Stimulated activated effector memory CD8-positive, alpha-beta T cell treated with anti-CD3 and anti-CD28 coated beads, Interleukin-12 subunit alpha, Interleukin-12 subunit beta, amount 100 ng/mL, for 72 hours (primary cell): ENCODE results near the gene MSH3.
A peak's percentile ranks its signal among the peaks of the same experiment; 100 is the strongest.

Experiments
- ATAC-seq: fragments of 150-1000 bp; cut with Tn5 transposase; 2 replicates; pipeline ENCODE4 v1.10.0; 2021
- DNase-seq, 2 donors: peaks; one replicate each; pipeline ENCODE4 v3.0.0; 2021 to 2022; ENCODE audit warnings: low spot score in 2 of 2
- H3K27ac Mint-ChIP-seq: one replicate; pipeline ENCODE4 v1.8.0; 2022; ENCODE audit warnings: mild to moderate bottlenecking, mixed read lengths
- H3K36me3 Mint-ChIP-seq: one replicate; pipeline ENCODE4 v1.8.0; 2022; ENCODE audit warnings: mild to moderate bottlenecking, mixed read lengths
- H3K4me1 Mint-ChIP-seq: one replicate; pipeline ENCODE4 v1.8.0; 2022; ENCODE audit warnings: mixed read lengths
- H3K4me3 Mint-ChIP-seq: one replicate; pipeline ENCODE4 v1.8.0; 2022; ENCODE audit warnings: mild to moderate bottlenecking, mixed read lengths
- H3K9me3 Mint-ChIP-seq: one replicate; pipeline ENCODE4 v1.8.0; 2022; ENCODE audit warnings: mixed read lengths

MSH3 gene

GRCh38 chr5:80747922-80748321 is 93.5 kb downstream of the MSH3 start:
- peaks cover 11% of the 10 kb centered on the region for H3K4me1 Mint-ChIP-seq
- no peak for DNase-seq
- H3K9me3 Mint-ChIP-seq, result no peaks in the 10 kb centered on the region
- no peak overlapping the region for H3K27ac Mint-ChIP-seq
- peaks cover 14% of the 10 kb centered on the region for H3K36me3 Mint-ChIP-seq
- ATAC-seq, result no peak
- H3K4me3 Mint-ChIP-seq, result no peak overlapping the region

DNA sequence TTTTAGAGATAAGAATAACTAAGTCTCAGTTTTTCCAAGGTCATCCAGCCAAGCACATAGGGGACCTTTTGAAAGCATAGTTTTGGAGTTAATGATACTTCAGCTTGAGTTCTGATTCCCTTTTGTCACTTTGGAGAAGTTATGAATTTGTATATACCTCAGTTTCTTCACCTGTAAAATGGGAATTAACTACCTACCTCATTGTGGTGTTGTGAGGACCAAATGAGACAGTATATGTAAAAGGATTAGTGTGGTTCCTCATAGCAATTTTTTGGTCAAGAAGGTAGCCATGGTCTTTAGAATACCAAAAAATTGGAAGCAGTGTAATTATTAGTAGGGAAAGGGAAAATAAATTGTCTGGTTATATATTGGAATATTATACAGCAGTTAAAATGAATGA is 98.0 kb downstream of the MSH3 start:
- Mint-ChIP-seq H3K27ac (no peak overlapping the region), H3K36me3 (peaks cover 16% of the 10 kb centered on the region), H3K4me3 (no peak overlapping the region), H3K9me3 (no peaks in the 10 kb centered on the region), H3K4me1 (peaks cover 27% of the 10 kb centered on the region)
- ATAC-seq (no peak), DNase-seq (no peak)

- H3K36me3 Mint-ChIP-seq, result peaks cover 16% of the 10 kb centered on the region
- DNase-seq, result no peak
- no peaks in the 10 kb centered on the region for H3K9me3 Mint-ChIP-seq
- no peak overlapping the region for H3K27ac Mint-ChIP-seq
- no peak for ATAC-seq
- peaks cover 37% of the 10 kb centered on the region for H3K4me1 Mint-ChIP-seq
- H3K4me3 Mint-ChIP-seq, result no peak overlapping the region
These were observed 99.3 kb downstream of the MSH3 start for GRCh38 chr5:80753712-80754111.

DNA sequence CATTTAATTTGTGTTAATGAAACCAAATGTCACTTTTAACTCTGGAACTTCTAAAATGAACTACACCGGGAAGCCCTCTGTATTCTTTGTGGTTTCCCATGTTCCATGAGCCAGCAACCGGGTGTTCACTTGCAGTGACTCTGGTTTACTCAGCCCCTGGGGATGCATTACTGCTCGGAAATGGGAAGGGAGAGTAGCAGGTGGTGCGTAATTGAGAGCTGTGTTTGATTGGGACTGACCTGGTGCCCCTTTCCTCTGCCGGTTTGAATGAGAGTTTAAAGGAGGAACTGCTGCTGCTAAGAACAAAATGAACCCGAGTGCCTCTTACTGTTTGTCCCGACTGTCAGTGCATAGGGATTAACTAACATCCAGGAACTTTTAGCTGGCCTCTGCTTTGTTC is 100.4 kb downstream of the MSH3 start:
- H3K36me3 Mint-ChIP-seq, result peaks cover 16% of the 10 kb centered on the region
- peak overlapping the region; percentile 94 for H3K27ac Mint-ChIP-seq
- DNase-seq, result no peak
- peaks cover 49% of the 10 kb centered on the region for H3K4me1 Mint-ChIP-seq
- H3K9me3 Mint-ChIP-seq, result no peaks in the 10 kb centered on the region
- peak overlapping the region; percentile 54 for H3K4me3 Mint-ChIP-seq
- peak; percentile 27 for ATAC-seq

DNA sequence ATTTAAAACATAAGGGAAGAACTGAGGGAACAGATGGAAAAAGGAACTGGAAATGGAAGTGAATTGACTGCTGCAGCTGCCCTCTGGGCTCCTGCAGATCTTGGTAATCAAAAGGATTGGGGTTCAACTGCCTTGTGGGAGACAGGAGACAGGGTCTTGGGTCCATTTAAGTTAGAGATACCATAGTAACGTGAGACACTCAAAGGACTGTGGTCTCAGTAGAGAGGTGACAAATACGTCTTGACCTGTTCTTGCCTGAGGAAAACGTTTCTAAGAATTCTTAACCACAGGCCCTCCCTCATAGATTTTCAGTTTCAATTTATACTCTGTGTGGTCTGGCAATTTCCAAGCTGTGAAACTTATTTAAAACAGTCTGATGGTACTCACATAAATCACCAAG is 101.2 kb downstream of the MSH3 start:
- H3K36me3 Mint-ChIP-seq, result peaks cover 16% of the 10 kb centered on the region
- peaks cover 56% of the 10 kb centered on the region for H3K4me1 Mint-ChIP-seq
- no peaks in the 10 kb centered on the region for H3K9me3 Mint-ChIP-seq
- peak overlapping the region; percentile 94 for H3K27ac Mint-ChIP-seq
- ATAC-seq (peak; percentile 89), DNase-seq (peak; percentile 12 to 65)
- peak overlapping the region; percentile 54 for H3K4me3 Mint-ChIP-seq

DNA sequence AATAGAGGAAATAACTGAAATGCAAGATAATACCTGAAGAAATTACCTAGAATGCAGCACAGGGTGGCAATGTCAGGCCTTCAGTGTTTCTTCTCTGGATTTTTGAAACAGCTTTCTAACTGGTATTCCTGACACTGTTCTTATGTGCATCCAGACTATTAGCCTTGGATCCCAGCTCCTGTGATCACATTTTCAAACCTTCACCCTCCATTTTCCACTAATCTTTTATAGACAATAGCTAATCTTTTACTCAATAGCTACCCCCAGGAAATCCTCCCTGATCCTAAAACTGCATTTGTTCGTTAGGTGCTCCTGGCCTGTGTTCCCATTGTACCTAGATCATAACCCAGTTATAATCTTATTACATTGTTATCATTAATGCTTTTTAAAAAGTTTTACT is 101.8 kb downstream of the MSH3 start:
- H3K4me3 Mint-ChIP-seq, result peak overlapping the region; percentile 54
- peak overlapping the region; percentile 94 for H3K27ac Mint-ChIP-seq
- no peak for ATAC-seq
- H3K4me1 Mint-ChIP-seq, result peaks cover 63% of the 10 kb centered on the region
- H3K9me3 Mint-ChIP-seq, result no peaks in the 10 kb centered on the region
- DNase-seq, result no peak
- peaks cover 16% of the 10 kb centered on the region for H3K36me3 Mint-ChIP-seq

DNA sequence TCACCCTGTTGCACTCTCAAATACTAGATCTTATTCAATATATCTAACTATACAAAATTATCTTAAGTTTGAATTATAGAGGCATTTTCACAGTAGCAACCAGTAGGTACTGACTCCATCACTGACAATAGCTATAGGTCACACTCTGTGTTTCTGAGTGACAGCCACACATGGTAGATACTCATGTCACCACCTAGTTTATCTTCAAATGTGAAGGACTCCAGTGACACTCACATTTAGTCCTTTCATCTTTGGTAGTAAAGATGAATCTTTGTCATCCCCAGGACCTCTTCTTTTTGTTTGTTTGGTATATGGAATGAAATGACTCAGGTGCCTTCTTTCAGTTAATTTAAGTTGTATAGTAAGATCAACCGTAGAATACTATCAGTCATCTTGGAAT is 102.8 kb downstream of the MSH3 start:
- DNase-seq, result no peak
- H3K36me3 Mint-ChIP-seq, result peaks cover 15% of the 10 kb centered on the region
- H3K27ac Mint-ChIP-seq, result no peak overlapping the region
- H3K4me3 Mint-ChIP-seq, result no peak overlapping the region
- no peaks in the 10 kb centered on the region for H3K9me3 Mint-ChIP-seq
- peak; percentile 87 for ATAC-seq
- peaks cover 63% of the 10 kb centered on the region for H3K4me1 Mint-ChIP-seq

DNA sequence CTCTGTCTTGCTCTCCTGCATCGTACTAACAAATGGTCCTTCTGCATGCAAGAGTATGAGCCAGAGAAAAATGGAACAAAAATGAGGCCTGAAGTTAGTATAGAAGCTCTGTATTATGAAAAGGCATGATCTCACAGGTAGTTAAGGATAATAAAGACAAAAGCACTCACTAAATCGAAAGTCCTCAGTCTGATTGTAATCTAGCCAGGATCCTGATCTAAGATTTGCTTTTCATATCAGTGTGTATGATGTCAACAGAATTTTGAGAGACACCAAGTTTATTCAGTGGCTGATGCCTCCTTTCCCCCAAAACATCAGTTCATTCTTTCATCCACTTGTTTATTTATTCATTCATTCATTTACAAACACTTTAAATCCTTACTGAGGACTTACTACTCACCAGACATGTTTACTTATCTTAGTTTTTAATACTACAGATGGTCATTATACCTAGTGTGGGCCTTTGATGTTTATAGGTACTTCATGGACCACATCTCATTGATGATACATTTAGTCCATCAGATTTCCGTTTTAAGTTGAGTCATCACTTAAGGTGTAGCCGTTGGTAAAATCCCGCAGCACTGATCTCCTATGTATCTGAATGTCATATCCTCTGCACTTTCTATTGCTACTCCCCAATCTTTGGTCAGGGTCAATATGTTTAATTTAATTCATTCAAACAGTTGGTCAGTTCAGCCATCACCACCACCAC is 105.6 kb downstream of the MSH3 start:
- Mint-ChIP-seq H3K4me3 (no peak overlapping the region), H3K36me3 (peaks cover 11% of the 10 kb centered on the region), H3K27ac (peak overlapping the region; percentile 41), H3K9me3 (no peaks in the 10 kb centered on the region), H3K4me1 (peaks cover 54% of the 10 kb centered on the region)
- peak; percentile 48 for ATAC-seq
- no peak for DNase-seq

- H3K4me3 Mint-ChIP-seq, result no peak overlapping the region
- H3K27ac Mint-ChIP-seq, result peak overlapping the region; percentile 41
- no peak for ATAC-seq
- H3K36me3 Mint-ChIP-seq, result peaks cover 5% of the 10 kb centered on the region
- no peaks in the 10 kb centered on the region for H3K9me3 Mint-ChIP-seq
- DNase-seq, result no peak
- H3K4me1 Mint-ChIP-seq, result peaks cover 48% of the 10 kb centered on the region
These were observed 106.2 kb downstream of the MSH3 start for GRCh38 chr5:80760680-80761079.

DNA sequence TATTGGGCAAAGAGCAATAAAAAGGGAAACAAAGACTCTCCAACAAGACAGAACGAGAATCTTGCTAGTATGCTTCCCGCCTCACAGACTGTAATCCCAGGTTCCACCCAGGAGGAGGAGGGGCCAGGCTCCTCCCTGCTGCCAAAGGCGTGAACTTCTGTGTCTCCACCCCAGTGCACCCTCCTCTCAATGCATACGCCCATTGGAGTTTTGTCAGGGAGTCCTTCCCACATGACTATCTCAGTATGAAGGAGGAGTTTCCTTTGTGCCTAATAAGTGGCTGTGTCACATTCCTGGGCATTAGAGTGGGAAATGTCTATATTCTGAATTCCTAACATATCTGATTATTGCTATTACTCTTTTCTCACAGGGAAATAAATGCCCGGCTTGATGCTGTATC is 106.7 kb downstream of the MSH3 start:
- DNase-seq (no peak), ATAC-seq (no peak)
- H3K4me3 Mint-ChIP-seq, result no peak overlapping the region
- no peaks in the 10 kb centered on the region for H3K9me3 Mint-ChIP-seq
- no peak overlapping the region for H3K27ac Mint-ChIP-seq
- no peaks in the 10 kb centered on the region for H3K36me3 Mint-ChIP-seq
- H3K4me1 Mint-ChIP-seq, result peaks cover 43% of the 10 kb centered on the region

DNA sequence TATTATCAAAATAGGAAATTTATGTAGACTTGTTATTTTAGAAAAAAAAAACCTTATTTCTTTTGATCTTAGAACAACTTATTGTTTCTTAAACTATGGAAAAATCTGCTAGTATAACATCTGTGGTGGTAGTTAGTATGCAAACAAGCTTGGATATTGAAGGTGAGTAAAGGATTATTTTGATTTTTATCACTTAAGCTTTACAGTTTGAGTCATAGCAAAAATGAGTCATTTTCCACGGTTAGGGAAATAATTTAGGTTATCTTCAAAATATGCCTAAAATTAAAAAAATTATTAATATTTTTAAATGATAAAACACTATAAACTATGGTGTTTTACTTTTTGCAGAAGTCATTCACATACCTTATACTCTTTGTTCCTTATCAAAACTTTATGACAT is 107.5 kb downstream of the MSH3 start:
- ATAC-seq, result no peak
- peaks cover 38% of the 10 kb centered on the region for H3K4me1 Mint-ChIP-seq
- no peak overlapping the region for H3K4me3 Mint-ChIP-seq
- H3K36me3 Mint-ChIP-seq, result no peaks in the 10 kb centered on the region
- H3K27ac Mint-ChIP-seq, result no peak overlapping the region
- no peak for DNase-seq
- no peaks in the 10 kb centered on the region for H3K9me3 Mint-ChIP-seq

DNA sequence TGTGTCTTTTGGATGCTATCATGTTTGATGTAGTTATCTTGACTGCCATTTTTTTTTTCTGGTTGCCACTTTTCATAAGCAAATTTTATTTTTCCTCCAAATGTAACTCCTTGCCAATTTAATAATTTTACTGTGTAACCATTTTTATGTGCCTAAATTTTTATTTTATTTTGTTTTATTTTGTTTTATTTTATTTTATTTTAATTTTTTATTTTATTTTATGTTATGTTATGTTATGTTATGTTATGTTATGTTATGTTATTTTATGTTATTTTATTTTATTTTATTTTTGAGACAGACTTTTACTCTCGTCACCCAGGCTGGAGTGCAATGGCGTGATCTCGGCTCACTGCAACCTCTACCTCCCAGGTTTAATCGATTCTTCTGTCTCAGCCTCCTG is 108.1 kb downstream of the MSH3 start:
- DNase-seq (no peak), ATAC-seq (no peak)
- peaks cover 34% of the 10 kb centered on the region for H3K4me1 Mint-ChIP-seq
- no peaks in the 10 kb centered on the region for H3K9me3 Mint-ChIP-seq
- H3K36me3 Mint-ChIP-seq, result no peaks in the 10 kb centered on the region
- no peak overlapping the region for H3K27ac Mint-ChIP-seq
- H3K4me3 Mint-ChIP-seq, result no peak overlapping the region

GRCh38 chr5:80763211-80763610 is 108.8 kb downstream of the MSH3 start:
- no peaks in the 10 kb centered on the region for H3K36me3 Mint-ChIP-seq
- no peak overlapping the region for H3K27ac Mint-ChIP-seq

GRCh38 chr5:80763873-80764647 is 109.6 kb downstream of the MSH3 start:
- DNase-seq, result no peak
- Mint-ChIP-seq H3K4me3 (no peak overlapping the region), H3K36me3 (no peaks in the 10 kb centered on the region), H3K4me1 (peaks cover 22% of the 10 kb centered on the region), H3K9me3 (no peaks in the 10 kb centered on the region), H3K27ac (no peak overlapping the region)
- no peak for ATAC-seq

More at GRCh38 chr5:80763211-80763610, 108.8 kb downstream of the MSH3 start:
- Mint-ChIP-seq H3K4me3 (no peak overlapping the region), H3K9me3 (no peaks in the 10 kb centered on the region), H3K4me1 (peaks cover 28% of the 10 kb centered on the region)
- ATAC-seq (no peak), DNase-seq (no peak)

DNA sequence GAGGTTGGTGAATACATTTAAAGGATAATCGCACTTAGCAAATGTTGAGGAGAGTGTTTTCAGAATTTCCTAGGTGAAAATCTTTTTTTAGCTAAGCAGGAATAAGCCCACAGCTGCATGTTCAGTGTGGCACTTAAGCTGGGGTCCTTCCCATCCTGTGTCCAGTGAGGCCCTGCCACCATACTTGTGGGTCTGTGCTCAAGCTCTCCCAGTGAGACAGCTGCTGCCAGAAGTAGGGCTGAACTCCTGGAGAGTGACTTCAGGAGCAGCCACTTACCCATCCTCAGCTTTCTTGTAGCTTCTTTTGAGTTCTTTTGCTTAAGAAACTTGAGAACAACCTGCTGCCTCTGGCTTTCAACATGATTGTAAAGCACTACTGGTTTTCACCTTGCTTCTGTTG is 110.3 kb downstream of the MSH3 start:
- Mint-ChIP-seq H3K27ac (no peak overlapping the region), H3K9me3 (no peaks in the 10 kb centered on the region), H3K36me3 (no peaks in the 10 kb centered on the region), H3K4me3 (no peak overlapping the region), H3K4me1 (peaks cover 15% of the 10 kb centered on the region)
- no peak for ATAC-seq
- no peak for DNase-seq
